ENCODE measurements around the gene IGFN1. TPM values are rescaled to one million over a fixed set of nuclear protein-coding genes. Genes with fewer than 3 reads are reported as not detected.

IGFN1 gene
- total RNA-seq, 3 donors from 2014 or later (not counting 1 experiment from before 2014, with no cell fraction given), result not detected

DNA sequence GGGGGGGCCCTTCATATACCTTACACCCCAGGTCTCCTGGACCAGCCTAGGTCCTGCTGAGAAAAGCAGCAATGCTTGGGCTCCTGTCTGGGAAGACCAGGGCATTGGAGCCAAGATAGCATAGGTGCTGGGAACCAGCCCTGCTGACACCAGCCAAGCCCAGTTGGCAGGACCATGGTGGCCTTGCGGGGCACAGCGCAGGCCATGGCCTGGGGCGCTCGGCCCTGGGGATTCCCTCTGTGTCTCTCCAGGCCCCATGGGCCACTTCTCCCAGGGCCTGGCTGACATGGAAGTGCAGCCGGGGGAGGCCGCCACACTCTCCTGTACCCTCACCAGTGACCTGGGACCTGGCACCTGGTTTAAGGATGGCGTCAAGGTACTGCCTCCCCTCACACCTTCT, 23.3 kb downstream of the IGFN1 start:
- H3K27me3 ChIP-seq (ENCODE audit: control insufficient read depth, insufficient read depth, low read length), result no peaks in the 10 kb centered on the region
- H3K4me3 Mint-ChIP-seq, result no peak overlapping the region
- no peak for ATAC-seq
- no peaks in the 10 kb centered on the region for H3K4me1 ChIP-seq (ENCODE audit: control insufficient read depth, insufficient read depth, low read length)
- H3K9me3 ChIP-seq (ENCODE audit: control insufficient read depth, insufficient read depth, low read length), result no peaks in the 10 kb centered on the region
- H3K27ac ChIP-seq (ENCODE audit: low read length), result no peak overlapping the region
- no peaks in the 10 kb centered on the region for H3K4me1 Mint-ChIP-seq
- H3K4me3 ChIP-seq (ENCODE audit: low read length), result no peak overlapping the region
- no peaks in the 10 kb centered on the region for H3K36me3 ChIP-seq (ENCODE audit: control insufficient read depth, insufficient read depth, low read length)
- H3K36me3 Mint-ChIP-seq, result no peaks in the 10 kb centered on the region
- peaks cover 24% of the 10 kb centered on the region in 2 donors for H3K27me3 Mint-ChIP-seq (ENCODE audit: low read depth in 2 of 2)
- intact Hi-C loops (cut with micrococcal nuclease), result no loop called here
- H3K9me3 Mint-ChIP-seq, result no peaks in the 10 kb centered on the region
- H3K27ac Mint-ChIP-seq, result no peak overlapping the region
- 95% methylated on average over 7 of the region's 7 CpGs for WGBS (ENCODE audit: insufficient coverage)
- DNase-seq, result peak in 1 of 2 donors; percentile 13
- TF ChIP-seq, protein P1, sequence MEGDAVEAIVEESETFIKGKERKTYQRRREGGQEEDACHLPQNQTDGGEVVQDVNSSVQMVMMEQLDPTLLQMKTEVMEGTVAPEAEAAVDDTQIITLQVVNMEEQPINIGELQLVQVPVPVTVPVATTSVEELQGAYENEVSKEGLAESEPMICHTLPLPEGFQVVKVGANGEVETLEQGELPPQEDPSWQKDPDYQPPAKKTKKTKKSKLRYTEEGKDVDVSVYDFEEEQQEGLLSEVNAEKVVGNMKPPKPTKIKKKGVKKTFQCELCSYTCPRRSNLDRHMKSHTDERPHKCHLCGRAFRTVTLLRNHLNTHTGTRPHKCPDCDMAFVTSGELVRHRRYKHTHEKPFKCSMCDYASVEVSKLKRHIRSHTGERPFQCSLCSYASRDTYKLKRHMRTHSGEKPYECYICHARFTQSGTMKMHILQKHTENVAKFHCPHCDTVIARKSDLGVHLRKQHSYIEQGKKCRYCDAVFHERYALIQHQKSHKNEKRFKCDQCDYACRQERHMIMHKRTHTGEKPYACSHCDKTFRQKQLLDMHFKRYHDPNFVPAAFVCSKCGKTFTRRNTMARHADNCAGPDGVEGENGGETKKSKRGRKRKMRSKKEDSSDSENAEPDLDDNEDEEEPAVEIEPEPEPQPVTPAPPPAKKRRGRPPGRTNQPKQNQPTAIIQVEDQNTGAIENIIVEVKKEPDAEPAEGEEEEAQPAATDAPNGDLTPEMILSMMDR (IDR thresholded peaks at IDR 0.05), result no peak

DNA sequence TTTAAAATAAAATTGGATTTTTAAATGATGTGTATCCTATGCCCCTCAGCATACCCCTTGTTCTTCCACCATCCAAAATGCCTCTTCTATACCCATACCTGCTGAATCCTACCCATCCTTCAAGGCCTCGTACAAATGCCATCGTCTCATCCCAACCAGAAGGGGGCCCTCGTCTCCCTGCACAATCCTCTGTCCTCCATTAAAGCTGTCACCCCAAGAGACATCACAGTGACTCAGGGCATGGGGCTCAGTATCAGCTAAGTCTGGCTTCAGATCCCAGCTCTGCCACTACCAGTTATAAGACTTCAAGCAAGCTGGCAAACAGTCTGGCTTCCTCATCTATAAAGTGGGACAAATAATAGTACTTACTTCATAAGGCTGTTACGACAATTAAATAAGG, 23.8 kb downstream of the IGFN1 start:
- Histone ChIP-seq H3K27ac (ENCODE audit: low read length) (no peak overlapping the region), H3K27me3 (ENCODE audit: control insufficient read depth, insufficient read depth, low read length) (no peaks in the 10 kb centered on the region), H3K4me1 (ENCODE audit: control insufficient read depth, insufficient read depth, low read length) (no peaks in the 10 kb centered on the region), H3K36me3 (ENCODE audit: control insufficient read depth, insufficient read depth, low read length) (no peaks in the 10 kb centered on the region), H3K9me3 (ENCODE audit: control insufficient read depth, insufficient read depth, low read length) (no peaks in the 10 kb centered on the region), H3K4me3 (ENCODE audit: low read length) (no peak overlapping the region)
- ATAC-seq (no peak), DNase-seq (peak in 1 of 2 donors; percentile 0)
- intact Hi-C loops (cut with micrococcal nuclease), result no loop called here
- WGBS (ENCODE audit: insufficient coverage), result 68% methylated on average over 3 of the region's 4 CpGs
- H3K36me3 Mint-ChIP-seq, result no peaks in the 10 kb centered on the region
- no peak overlapping the region for H3K4me3 Mint-ChIP-seq
- H3K27me3 Mint-ChIP-seq (ENCODE audit: low read depth in 2 of 2), result peaks cover 20 to 21% of the 10 kb centered on the region in 2 donors
- no peak overlapping the region for H3K27ac Mint-ChIP-seq
- H3K4me1 Mint-ChIP-seq, result no peaks in the 10 kb centered on the region
- H3K9me3 Mint-ChIP-seq, result no peaks in the 10 kb centered on the region
- TF ChIP-seq, protein P1 (IDR thresholded peaks at IDR 0.05), result no peak

DNA sequence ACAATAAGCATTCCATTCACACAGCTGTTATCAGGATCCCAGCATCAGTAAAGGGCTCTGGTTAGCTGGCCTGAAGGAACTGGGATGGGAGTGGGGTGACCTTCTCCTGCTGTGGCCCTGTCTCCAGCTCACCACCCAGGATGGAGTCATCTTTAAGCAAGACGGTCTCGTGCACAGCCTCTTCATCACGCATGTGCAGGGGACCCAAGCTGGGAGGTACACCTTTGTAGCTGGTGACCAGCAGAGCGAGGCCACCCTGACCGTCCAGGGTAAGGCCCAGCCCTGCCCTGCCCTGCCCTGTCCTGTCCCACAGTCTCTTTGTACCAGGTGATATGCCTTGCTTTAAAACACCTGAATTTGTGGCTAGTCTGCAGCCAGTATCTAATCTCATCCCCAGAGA, 24.3 kb downstream of the IGFN1 start:
- intact Hi-C loops (cut with micrococcal nuclease), result no loop called here
- TF ChIP-seq, protein P1 (IDR thresholded peaks at IDR 0.05), result no peak
- Histone ChIP-seq H3K4me1 (ENCODE audit: control insufficient read depth, insufficient read depth, low read length) (no peaks in the 10 kb centered on the region), H3K27ac (ENCODE audit: low read length) (no peak overlapping the region), H3K27me3 (ENCODE audit: control insufficient read depth, insufficient read depth, low read length) (no peaks in the 10 kb centered on the region), H3K36me3 (ENCODE audit: control insufficient read depth, insufficient read depth, low read length) (no peaks in the 10 kb centered on the region), H3K4me3 (ENCODE audit: low read length) (no peak overlapping the region), H3K9me3 (ENCODE audit: control insufficient read depth, insufficient read depth, low read length) (no peaks in the 10 kb centered on the region)
- Mint-ChIP-seq H3K4me1 (no peaks in the 10 kb centered on the region), H3K36me3 (no peaks in the 10 kb centered on the region), H3K27ac (no peak overlapping the region), H3K4me3 (no peak overlapping the region), H3K9me3 (no peaks in the 10 kb centered on the region), H3K27me3 (ENCODE audit: low read depth in 2 of 2) (peaks cover 16 to 18% of the 10 kb centered on the region in 2 donors)
- ATAC-seq (no peak), DNase-seq (peak in 1 of 2 donors; percentile 10)
- 85% methylated on average over 5 of the region's 5 CpGs for WGBS (ENCODE audit: insufficient coverage)
